ENCODE data around the gene MAP2K3. TPM values are rescaled to one million over a fixed set of nuclear protein-coding genes. Genes with fewer than 3 reads are reported as not detected.
"Not testable (repeated sequence)": the region's sequence is repeated elsewhere in the genome, so short reads cannot be mapped to it uniquely, and the experiment has no call there.

Gene MAP2K3
- total RNA-seq, 1 donor from 2014 or later = 29.2 TPM

- no peak for DNase-seq (ENCODE audit: low read depth)
- H3K27me3 ChIP-seq (ENCODE audit: control insufficient read depth, insufficient read depth, low read length) = no peaks in the 10 kb centered on the region
- no peak for TF ChIP-seq CTCF (IDR thresholded peaks at IDR 0.05; ENCODE audit: insufficient read depth, low read length, poor library complexity, severe bottlenecking)
- H3K36me3 ChIP-seq (ENCODE audit: control insufficient read depth, insufficient read depth, low read length) = no peaks in the 10 kb centered on the region
- no peak overlapping the region for H3K4me3 ChIP-seq (ENCODE audit: low read depth, low read length)
Observed at GRCh38 chr17:21304091-21304490, 19.6 kb downstream of the MAP2K3 start.

- DNase-seq (ENCODE audit: low read depth); H3K27me3 ChIP-seq (ENCODE audit: control insufficient read depth, insufficient read depth, low read length); H3K36me3 ChIP-seq (ENCODE audit: control insufficient read depth, insufficient read depth, low read length); H3K4me3 ChIP-seq (ENCODE audit: low read depth, low read length): not testable (repeated sequence)
Observed at GRCh38 chr17:21304551-21305151, 20.1 kb downstream of the MAP2K3 start.

GRCh38 chr17:21305431-21306180, 21.1 kb downstream of the MAP2K3 start:
- not testable (repeated sequence) for H3K27me3 ChIP-seq (ENCODE audit: control insufficient read depth, insufficient read depth, low read length); H3K4me3 ChIP-seq (ENCODE audit: low read depth, low read length); H3K36me3 ChIP-seq (ENCODE audit: control insufficient read depth, insufficient read depth, low read length); DNase-seq (ENCODE audit: low read depth)

GRCh38 chr17:21306611-21307272, 22.2 kb downstream of the MAP2K3 start:
- not testable (repeated sequence) for DNase-seq (ENCODE audit: low read depth); H3K27me3 ChIP-seq (ENCODE audit: control insufficient read depth, insufficient read depth, low read length); H3K36me3 ChIP-seq (ENCODE audit: control insufficient read depth, insufficient read depth, low read length); H3K4me3 ChIP-seq (ENCODE audit: low read depth, low read length)

- not testable (repeated sequence) for H3K4me3 ChIP-seq (ENCODE audit: low read depth, low read length); H3K27me3 ChIP-seq (ENCODE audit: control insufficient read depth, insufficient read depth, low read length); H3K36me3 ChIP-seq (ENCODE audit: control insufficient read depth, insufficient read depth, low read length); DNase-seq (ENCODE audit: low read depth)
Observed at GRCh38 chr17:21307273-21307625, 22.7 kb downstream of the MAP2K3 start.

GRCh38 chr17:21308931-21309381, 24.4 kb downstream of the MAP2K3 start:
- not testable (repeated sequence) for H3K27me3 ChIP-seq (ENCODE audit: control insufficient read depth, insufficient read depth, low read length); H3K36me3 ChIP-seq (ENCODE audit: control insufficient read depth, insufficient read depth, low read length); H3K4me3 ChIP-seq (ENCODE audit: low read depth, low read length); DNase-seq (ENCODE audit: low read depth)

GRCh38 chr17:21310061-21310765, 25.7 kb downstream of the MAP2K3 start:
- H3K4me3 ChIP-seq (ENCODE audit: low read depth, low read length); H3K27me3 ChIP-seq (ENCODE audit: control insufficient read depth, insufficient read depth, low read length); H3K36me3 ChIP-seq (ENCODE audit: control insufficient read depth, insufficient read depth, low read length); DNase-seq (ENCODE audit: low read depth): not testable (repeated sequence)

GRCh38 chr17:21310766-21311602, 26.5 kb downstream of the MAP2K3 start:
- not testable (repeated sequence) for H3K27me3 ChIP-seq (ENCODE audit: control insufficient read depth, insufficient read depth, low read length); DNase-seq (ENCODE audit: low read depth); H3K36me3 ChIP-seq (ENCODE audit: control insufficient read depth, insufficient read depth, low read length); H3K4me3 ChIP-seq (ENCODE audit: low read depth, low read length)

GRCh38 chr17:21313320-21313719, 28.8 kb downstream of the MAP2K3 start:
- TF ChIP-seq CTCF (IDR thresholded peaks at IDR 0.05; ENCODE audit: insufficient read depth, low read length, poor library complexity, severe bottlenecking) = no peak
- Histone ChIP-seq H3K4me3 (ENCODE audit: low read depth, low read length) (no peak overlapping the region), H3K27me3 (ENCODE audit: control insufficient read depth, insufficient read depth, low read length) (no peaks in the 10 kb centered on the region), H3K36me3 (ENCODE audit: control insufficient read depth, insufficient read depth, low read length) (peaks cover 1% of the 10 kb centered on the region)
- no peak for DNase-seq (ENCODE audit: low read depth)

- DNase-seq (ENCODE audit: low read depth); H3K27me3 ChIP-seq (ENCODE audit: control insufficient read depth, insufficient read depth, low read length); H3K36me3 ChIP-seq (ENCODE audit: control insufficient read depth, insufficient read depth, low read length); H3K4me3 ChIP-seq (ENCODE audit: low read depth, low read length): not testable (repeated sequence)
Observed at GRCh38 chr17:21313761-21314160, 29.2 kb downstream of the MAP2K3 start.

- not testable (repeated sequence) for H3K36me3 ChIP-seq (ENCODE audit: control insufficient read depth, insufficient read depth, low read length); H3K27me3 ChIP-seq (ENCODE audit: control insufficient read depth, insufficient read depth, low read length); DNase-seq (ENCODE audit: low read depth); H3K4me3 ChIP-seq (ENCODE audit: low read depth, low read length)
Observed at GRCh38 chr17:21314261-21314664, 29.8 kb downstream of the MAP2K3 start.

Data from kidney epithelial cell (primary cell).